GM13977 (cell line): ENCODE results near the gene KCNMB1.

ENCODE experiments used
- DNase-seq: peaks from one replicate; pipeline ENCODE4 v3.0.0; 2012; ENCODE audit warnings: low spot score
- in situ Hi-C: fragments of 300-500 bp; cut with MboI; formaldehyde crosslinking; loops from one replicate; pipeline ENCODE4 v1.12.0; 2022; ENCODE audit warnings: low sequenced_read_pairs, low pct_unique_long_range_greater_than_20kb, mixed read lengths, inconsistent platforms; ENCODE audit not compliant: unreplicated experiment
- TF ChIP-seq, protein P1 (sequence below): IDR thresholded peaks from 2 replicates; pipeline ENCODE4 v1.5.1; 2012; ENCODE audit warnings: mild to moderate bottlenecking, control low read depth; ENCODE audit not compliant: insufficient read depth; ENCODE audit errors: extremely low read depth, missing control alignments

The KCNMB1 gene

DNA sequence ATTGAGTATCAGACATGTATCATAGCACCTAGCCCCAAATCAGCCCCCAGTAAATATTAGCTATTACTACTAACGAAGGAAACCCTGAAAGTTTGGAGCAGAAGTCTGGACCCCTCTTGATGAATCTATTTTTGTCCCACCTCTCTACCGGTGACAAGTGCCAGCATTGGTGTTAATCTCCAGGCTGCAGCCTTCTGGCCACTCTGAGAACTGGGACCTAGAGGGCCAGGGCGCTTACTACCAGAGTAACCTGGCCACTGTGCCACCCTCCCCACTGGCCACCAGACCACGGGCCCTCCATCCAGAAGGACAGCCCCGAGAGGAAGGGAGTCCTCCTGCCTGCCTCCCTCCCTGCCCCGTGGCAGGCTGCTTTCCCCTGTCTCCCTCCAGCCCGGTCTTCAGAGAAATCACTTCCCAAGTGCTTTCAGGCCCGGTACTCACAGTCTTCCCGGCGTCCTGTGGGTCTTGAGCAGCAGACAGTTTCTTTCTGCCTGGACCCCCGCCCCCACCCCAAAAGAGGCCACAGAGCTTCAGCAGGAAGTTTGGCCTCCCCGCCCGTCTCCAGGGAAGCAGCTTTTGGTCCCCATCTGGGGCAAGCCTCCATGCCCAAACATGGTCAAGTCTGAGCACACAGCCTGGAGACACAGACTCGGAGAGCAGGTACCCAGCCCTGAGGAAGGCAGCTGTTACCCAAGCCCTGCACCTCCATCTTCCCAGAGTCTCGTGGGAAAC is at the start of gene KCNMB1:
KCNMB1 (minus strand) TSS at position 550 of the 732 bp plus-strand sequence. CDS start 3,920 bp downstream, outside the sequence.
- no peak for DNase-seq
- in situ Hi-C loops = no loop called here
- TF ChIP-seq, protein P1, sequence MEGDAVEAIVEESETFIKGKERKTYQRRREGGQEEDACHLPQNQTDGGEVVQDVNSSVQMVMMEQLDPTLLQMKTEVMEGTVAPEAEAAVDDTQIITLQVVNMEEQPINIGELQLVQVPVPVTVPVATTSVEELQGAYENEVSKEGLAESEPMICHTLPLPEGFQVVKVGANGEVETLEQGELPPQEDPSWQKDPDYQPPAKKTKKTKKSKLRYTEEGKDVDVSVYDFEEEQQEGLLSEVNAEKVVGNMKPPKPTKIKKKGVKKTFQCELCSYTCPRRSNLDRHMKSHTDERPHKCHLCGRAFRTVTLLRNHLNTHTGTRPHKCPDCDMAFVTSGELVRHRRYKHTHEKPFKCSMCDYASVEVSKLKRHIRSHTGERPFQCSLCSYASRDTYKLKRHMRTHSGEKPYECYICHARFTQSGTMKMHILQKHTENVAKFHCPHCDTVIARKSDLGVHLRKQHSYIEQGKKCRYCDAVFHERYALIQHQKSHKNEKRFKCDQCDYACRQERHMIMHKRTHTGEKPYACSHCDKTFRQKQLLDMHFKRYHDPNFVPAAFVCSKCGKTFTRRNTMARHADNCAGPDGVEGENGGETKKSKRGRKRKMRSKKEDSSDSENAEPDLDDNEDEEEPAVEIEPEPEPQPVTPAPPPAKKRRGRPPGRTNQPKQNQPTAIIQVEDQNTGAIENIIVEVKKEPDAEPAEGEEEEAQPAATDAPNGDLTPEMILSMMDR = no peak

- in situ Hi-C loops = no loop called here
- TF ChIP-seq, protein P1 = no peak
- DNase-seq = no peak
Measured at GRCh38 chr5:170438581-170438980, 49.4 kb upstream of the KCNMB1 start.

GRCh38 chr5:170437621-170438375 is 48.6 kb upstream of the KCNMB1 start:
- in situ Hi-C loops = no loop called here
- TF ChIP-seq, protein P1 = no peak
- no peak for DNase-seq

DNA sequence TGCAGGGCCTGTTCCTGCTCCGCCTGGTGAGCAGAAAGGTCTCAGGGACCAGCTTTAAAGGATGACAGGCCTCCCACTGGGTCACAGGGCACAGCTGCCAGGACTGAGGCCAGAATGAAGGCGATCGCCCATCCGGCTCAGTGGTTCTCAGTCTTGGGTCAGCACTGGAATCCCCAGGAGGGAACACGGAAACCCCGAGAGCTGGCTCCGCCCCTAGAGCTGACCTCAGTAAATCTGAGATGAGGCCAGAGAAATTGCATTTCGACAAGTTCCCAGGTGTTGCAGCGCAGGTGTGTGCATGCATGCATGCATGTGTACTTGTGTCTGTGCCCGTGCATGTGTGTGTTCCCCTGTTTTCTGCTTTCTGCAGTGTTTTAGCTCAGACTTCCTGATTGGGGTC is 47.2 kb upstream of the KCNMB1 start:
- no peak for DNase-seq
- TF ChIP-seq, protein P1 = no peak
- in situ Hi-C loops = no loop called here

DNA sequence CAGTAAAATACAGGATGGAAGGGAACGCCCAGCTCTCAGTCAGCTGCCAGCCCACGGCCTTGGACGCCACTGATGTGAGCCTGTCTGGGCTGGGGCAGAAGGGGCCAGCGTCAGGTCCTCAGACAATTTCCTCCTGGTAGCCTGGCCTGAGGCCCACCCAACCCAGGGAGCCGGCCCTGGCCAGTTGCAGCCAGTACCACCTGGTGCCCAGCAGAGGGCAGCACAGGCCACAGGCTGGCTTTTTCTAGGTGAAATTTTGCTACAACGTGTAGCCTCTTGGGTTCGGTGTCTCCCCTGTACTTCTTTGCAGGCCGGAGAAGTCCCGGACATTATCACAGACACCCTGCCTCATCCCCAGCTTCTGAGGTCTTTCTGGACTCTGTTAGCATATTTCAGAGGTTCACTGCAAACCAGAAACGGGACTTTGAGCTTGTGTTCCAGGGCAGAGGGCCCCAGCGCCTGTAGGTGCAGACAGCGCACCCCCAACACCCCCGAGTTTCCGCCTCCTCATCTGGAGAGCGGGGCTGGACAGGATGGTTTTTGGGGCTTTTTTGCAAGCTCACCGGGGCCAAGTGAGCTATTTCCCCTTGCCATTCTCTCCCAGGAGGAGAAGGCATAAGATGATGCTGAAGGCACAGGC is 45.9 kb upstream of the KCNMB1 start:
- TF ChIP-seq, protein P1 = peak; percentile 95
- peak; percentile 78 for DNase-seq
- in situ Hi-C loops = no loop called here

- TF ChIP-seq, protein P1 = no peak
- DNase-seq = no peak
- in situ Hi-C loops = no loop called here
Measured at GRCh38 chr5:170432669-170433068, 43.5 kb upstream of the KCNMB1 start.
